Measurements from ENCODE around the gene P4HTM. TPM values are rescaled to one million over a fixed set of nuclear protein-coding genes. Genes with fewer than 3 reads are reported as not detected.

The P4HTM gene
- total and polyA plus RNA-seq, 2 of the 4 experiments (the other 2 are of a cell fraction), result 10.4 to 26.1 TPM

- Histone ChIP-seq H3K18ac (ENCODE audit: low read depth, low read length) (no peak overlapping the region), H2AFZ (replicated peaks; ENCODE audit: low read length, poor library complexity) (peak overlapping the region; percentile 36), H2AK9ac (replicated peaks; ENCODE audit: low read depth, low read length, poor library complexity) (peak overlapping the region; percentile 3), H2AK5ac (ENCODE audit: low read depth, low read length) (no peak overlapping the region), H3K4me1 (ENCODE audit: control insufficient read depth, insufficient read depth, low read length) (peaks cover 2% of the 10 kb centered on the region), H3K9me3 (ENCODE audit: control insufficient read depth, insufficient read depth, low read length) (no peaks in the 10 kb centered on the region), H3K27me3 (ENCODE audit: control insufficient read depth, insufficient read depth, low read length) (no peaks in the 10 kb centered on the region), H2BK20ac (ENCODE audit: low read depth, low read length) (no peak overlapping the region), H3K36me3 (ENCODE audit: control insufficient read depth, insufficient read depth, low read length) (peaks cover 6% of the 10 kb centered on the region; the same call in 1 of the 2 replicates), H3K79me1 (ENCODE audit: low read depth in 1 of 2, low read length in 2 of 2) (peaks cover 22 to 38% of the 10 kb centered on the region in 2 experiments; a peak in 3 of 4 replicates), H3K9me1 (ENCODE audit: insufficient read depth, low read length) (peaks cover 14% of the 10 kb centered on the region), H3K14ac (replicated peaks; ENCODE audit: low read depth, low read length) (no peak overlapping the region), H3K9ac (ENCODE audit: low read depth, low read length) (no peak overlapping the region), H4K5ac (ENCODE audit: low read depth, low read length) (no peak overlapping the region), H4K91ac (ENCODE audit: insufficient read depth, low read depth, low read length) (no peak overlapping the region), H3K23ac (ENCODE audit: low read depth, low read length) (no peak overlapping the region), H3K4me2 (ENCODE audit: low read depth, low read length) (no peak overlapping the region), H2BK15ac (ENCODE audit: low read depth, low read length) (no peak overlapping the region), H2BK5ac (ENCODE audit: low read depth, low read length, poor library complexity, severe bottlenecking) (no peak overlapping the region), H3K27ac (ENCODE audit: insufficient read depth, low read length) (no peak overlapping the region), H3K56ac (ENCODE audit: extremely low read depth, insufficient read depth, low read length) (no peak overlapping the region), H3K4me3 (ENCODE audit: insufficient read depth, low read depth, low read length) (no peak overlapping the region), H4K20me1 (ENCODE audit: insufficient read depth, low read length) (no peaks in the 10 kb centered on the region; the same call in 1 of the 2 replicates), H3K4ac (ENCODE audit: low read depth, low read length) (no peak overlapping the region), H4K8ac (ENCODE audit: low read depth in 2 of 2, low read length in 2 of 2) (no peak overlapping the region), H2BK120ac (ENCODE audit: low read depth, low read length) (no peak overlapping the region)
- DNase-seq, result no peak
- intact Hi-C loops (cut with micrococcal nuclease) (no loop called here), dilution Hi-C loops (cut with HindIII; ENCODE audit: low sequenced_read_pairs, unreplicated experiment) (no loop called here), in situ Hi-C loops (cut with MboI; ENCODE audit: low sequenced_read_pairs) (no loop called here)
- CTCF ChIA-PET, result no interaction called here
- ATAC-seq (ENCODE audit: low read depth), result no peak
- POLR2A ChIA-PET (ENCODE audit: unreplicated experiment), result no interaction called here
- WGBS, 2 experiments (ENCODE audit: extremely low coverage in 2 of 2, insufficient read length in 1 of 2), result 80% methylated on average over 1 of the region's 6 CpGs; no CpG with 5 or more reads in 1 of the 2 experiments
- TF ChIP-seq ELK1 (IDR thresholded peaks at IDR 0.05; ENCODE audit: borderline replicate concordance, low read depth, low read length) (no peak), RFX5 (IDR thresholded peaks at IDR 0.05; ENCODE audit: low read depth, low read length) (no peak), MAZ (IDR thresholded peaks at IDR 0.05; ENCODE audit: borderline replicate concordance, low read depth, low read length) (no peak), CHD1 (IDR thresholded peaks at IDR 0.05; ENCODE audit: low read depth, low read length) (no peak), NFE2L2 (IDR thresholded peaks at IDR 0.05; ENCODE audit: low read depth, low read length) (no peak), RAD21 (IDR thresholded peaks at IDR 0.05; ENCODE audit: low read length) (no peak), FOS (IDR thresholded peaks at IDR 0.05; ENCODE audit: low read depth, low read length) (no peak), BHLHE40 (IDR thresholded peaks at IDR 0.05; ENCODE audit: low read depth, low read length) (no peak), CEBPB (IDR thresholded peaks at IDR 0.05; ENCODE audit: low read depth, low read length) (no peak), POLR2A (IDR thresholded peaks at IDR 0.05; ENCODE audit: low read depth, low read length) (no peak), CTCF (conservative IDR thresholded peaks at IDR 0.05; ENCODE audit: low read depth, low read length) (no peak), RCOR1 (IDR thresholded peaks at IDR 0.05; ENCODE audit: insufficient replicate concordance, low read length) (no peak), SMC3 (IDR thresholded peaks at IDR 0.05; ENCODE audit: low read depth, low read length) (no peak)
- no TSS peak for BruUV-seq (replicated peaks)
These were observed 11.1 kb downstream of the P4HTM start for GRCh38 chr3:49001155-49001554.

Measured in IMR-90 (cell line).